ENCODE data around the gene SOX5. TPM values are rescaled to one million over a fixed set of nuclear protein-coding genes. Genes with fewer than 3 reads are reported as not detected.
"Not testable (repeated sequence)": the region's sequence is repeated elsewhere in the genome, so short reads cannot be mapped to it uniquely, and the experiment has no call there.

SOX5 gene
- polyA plus RNA-seq, 3 donors: 6.9 to 7.4 (median 7.3) TPM

GRCh38 chr12:23535441-23535840 lies 414.0 kb downstream of the SOX5 start:
- DNase-seq (ENCODE audit: extremely low read depth in 1 of 11, low read depth in 9 of 11, low spot score in 4 of 11): no peak

- no peak for DNase-seq (ENCODE audit: extremely low read depth in 1 of 11, low read depth in 9 of 11, low spot score in 4 of 11)
These were observed 415.3 kb downstream of the SOX5 start for GRCh38 chr12:23534196-23534595.

GRCh38 chr12:23533699-23534098 lies 415.8 kb downstream of the SOX5 start:
- no peak for DNase-seq (ENCODE audit: extremely low read depth in 1 of 11, low read depth in 9 of 11, low spot score in 4 of 11)

GRCh38 chr12:23533265-23533664 lies 416.2 kb downstream of the SOX5 start:
- no peak for DNase-seq (ENCODE audit: extremely low read depth in 1 of 11, low read depth in 9 of 11, low spot score in 4 of 11)

- no peak for DNase-seq (ENCODE audit: extremely low read depth in 1 of 11, low read depth in 9 of 11, low spot score in 4 of 11)
These were observed 421.2 kb downstream of the SOX5 start for GRCh38 chr12:23528316-23528715.

- DNase-seq (ENCODE audit: extremely low read depth in 1 of 11, low read depth in 9 of 11, low spot score in 4 of 11): no peak
These were observed 423.9 kb downstream of the SOX5 start for GRCh38 chr12:23525450-23526072.

GRCh38 chr12:23523339-23523738 lies 426.1 kb downstream of the SOX5 start:
- DNase-seq (ENCODE audit: extremely low read depth in 1 of 11, low read depth in 9 of 11, low spot score in 4 of 11): no peak

GRCh38 chr12:23519444-23519843 lies 430.0 kb downstream of the SOX5 start:
- not testable (repeated sequence) for DNase-seq (ENCODE audit: extremely low read depth in 1 of 11, low read depth in 9 of 11, low spot score in 4 of 11)

GRCh38 chr12:23515785-23516184 lies 433.7 kb downstream of the SOX5 start:
- not testable (repeated sequence) for DNase-seq (ENCODE audit: extremely low read depth in 1 of 11, low read depth in 9 of 11, low spot score in 4 of 11)

GRCh38 chr12:23510484-23510883 lies 439.0 kb downstream of the SOX5 start:
- no peak for DNase-seq (ENCODE audit: extremely low read depth in 1 of 11, low read depth in 9 of 11, low spot score in 4 of 11)

GRCh38 chr12:23509832-23510231 lies 439.6 kb downstream of the SOX5 start:
- DNase-seq (ENCODE audit: extremely low read depth in 1 of 11, low read depth in 9 of 11, low spot score in 4 of 11): not testable (repeated sequence)

GRCh38 chr12:23507785-23508184 lies 441.7 kb downstream of the SOX5 start:
- not testable (repeated sequence) for DNase-seq (ENCODE audit: extremely low read depth in 1 of 11, low read depth in 9 of 11, low spot score in 4 of 11)

GRCh38 chr12:23505736-23506135 lies 443.7 kb downstream of the SOX5 start:
- DNase-seq (ENCODE audit: extremely low read depth in 1 of 11, low read depth in 9 of 11, low spot score in 4 of 11): not testable (repeated sequence)

- no peak for DNase-seq (ENCODE audit: extremely low read depth in 1 of 11, low read depth in 9 of 11, low spot score in 4 of 11)
These were observed 444.6 kb downstream of the SOX5 start for GRCh38 chr12:23504641-23505399.

GRCh38 chr12:23504043-23504442 lies 445.4 kb downstream of the SOX5 start:
- DNase-seq (ENCODE audit: extremely low read depth in 1 of 11, low read depth in 9 of 11, low spot score in 4 of 11): no peak

- no peak for DNase-seq (ENCODE audit: extremely low read depth in 1 of 11, low read depth in 9 of 11, low spot score in 4 of 11)
These were observed 445.9 kb downstream of the SOX5 start for GRCh38 chr12:23503544-23503943.

- DNase-seq (ENCODE audit: extremely low read depth in 1 of 11, low read depth in 9 of 11, low spot score in 4 of 11): no peak
These were observed 447.2 kb downstream of the SOX5 start for GRCh38 chr12:23502259-23502658.

- DNase-seq (ENCODE audit: extremely low read depth in 1 of 11, low read depth in 9 of 11, low spot score in 4 of 11): no peak
These were observed 454.0 kb downstream of the SOX5 start for GRCh38 chr12:23495472-23495871.

GRCh38 chr12:23493672-23494071 lies 455.8 kb downstream of the SOX5 start:
- DNase-seq (ENCODE audit: extremely low read depth in 1 of 11, low read depth in 9 of 11, low spot score in 4 of 11): no peak

GRCh38 chr12:23491029-23491428 lies 458.4 kb downstream of the SOX5 start:
- DNase-seq (ENCODE audit: extremely low read depth in 1 of 11, low read depth in 9 of 11, low spot score in 4 of 11): not testable (repeated sequence)

- DNase-seq (ENCODE audit: extremely low read depth in 1 of 11, low read depth in 9 of 11, low spot score in 4 of 11): no peak
These were observed 461.3 kb downstream of the SOX5 start for GRCh38 chr12:23488130-23488529.
